ENCODE measurements around the gene CR1L. TPM values are rescaled to one million over a fixed set of nuclear protein-coding genes. Genes with fewer than 3 reads are reported as not detected.

The CR1L gene
- total and polyA plus RNA-seq, 2 of the 8 experiments (the other 6 are each of a cell fraction or from before 2014, with no cell fraction given): 0.39 TPM; not detected in 1

GRCh38 chr1:207740207-207740606 is 95.3 kb downstream of the CR1L start (continued):
- no peak for TF ChIP-seq CHD7 (IDR thresholded peaks at IDR 0.05; ENCODE audit: insufficient replicate concordance, low read length)
- TF ChIP-seq CTBP2 (IDR thresholded peaks at IDR 0.05; ENCODE audit: borderline replicate concordance, insufficient read depth, insufficient read length, low read length): no peak
- TF ChIP-seq E2F6 (IDR thresholded peaks at IDR 0.05): no peak
- no peak for TF ChIP-seq POU5F1 (IDR thresholded peaks at IDR 0.05; ENCODE audit: low read depth, low read length)
- no peak for TF ChIP-seq POLR2A (IDR thresholded peaks at IDR 0.05; ENCODE audit: control extremely low read depth in 1 of 2, low read depth in 2 of 2, low read length in 2 of 2)
- no peak for TF ChIP-seq SRF (IDR thresholded peaks at IDR 0.05; ENCODE audit: low read depth, low read length)
- TF ChIP-seq MAFK (IDR thresholded peaks at IDR 0.05; ENCODE audit: low read depth, low read length): no peak
- no peak for TF ChIP-seq SP2 (IDR thresholded peaks at IDR 0.05; ENCODE audit: low read length)
- TF ChIP-seq GTF2F1 (IDR thresholded peaks at IDR 0.05; ENCODE audit: borderline replicate concordance, low read depth, low read length): no peak
- TF ChIP-seq EGR1 (IDR thresholded peaks at IDR 0.05; ENCODE audit: borderline replicate concordance, low read depth, low read length): no peak
- TF ChIP-seq USF2 (IDR thresholded peaks at IDR 0.05; ENCODE audit: low read length): no peak
